Caco-2 (cell line): Measurements from ENCODE around the gene CARM1. TPM values are rescaled to one million over a fixed set of nuclear protein-coding genes. Genes with fewer than 3 reads are reported as not detected.

ENCODE experiments used
- Bru-seq: library from RNA; stranded (reverse); fragments of 400-500 nt; gene quantifications from one replicate; lab custom pipeline; 2021; lab: Mats Ljungman, UMichigan
- BruChase-seq, 2 experiments: library from RNA; stranded (reverse); fragments of 400-500 nt; gene quantifications; one replicate each; lab custom pipeline; 2021; lab: Mats Ljungman, UMichigan
- BruUV-seq: library from RNA; stranded (reverse); fragments of 400-500 nt; replicated peaks from 2 replicates; lab custom pipeline; 2021; lab: Mats Ljungman, UMichigan
- CTCF ChIA-PET: fragments of 300-600 bp; sonication (Branson Sonifier 250); formaldehyde crosslinking; loops from one replicate; lab custom pipeline; 2022; ENCODE audit warnings: antibody characterized with exemption; lab: Charles Lee
- POLR2A ChIA-PET: fragments of 300-600 bp; sonication (Branson Sonifier 250); formaldehyde crosslinking; loops from one replicate; lab custom pipeline; 2022; ENCODE audit warnings: antibody characterized with exemption; lab: Charles Lee
- DNase-seq, 2 experiments: peaks; one replicate each; pipeline versions ENCODE4 v3.0.0 to v3.0.0-alpha.2; 2020 to 2022
- H3K27me3 ChIP-seq: replicated peaks from 2 replicates; pipeline ENCODE4 v1.6.0; 2011; ENCODE audit warnings: low read length; ENCODE audit not compliant: control insufficient read depth, insufficient read depth
- H3K36me3 ChIP-seq: 2 replicates; pipeline ENCODE4 v1.5.1; 2011; ENCODE audit warnings: low read length; ENCODE audit not compliant: control insufficient read depth, insufficient read depth
- H3K4me1 ChIP-seq: fragments of 250-450 bp; sonication (Bioruptor Pico); 2 replicates; pipeline ENCODE4 v1.5.1; 2020; ENCODE audit warnings: mild to moderate bottlenecking
- H3K4me3 ChIP-seq: 2 replicates; pipeline ENCODE4 v1.5.1; 2011; ENCODE audit warnings: low read depth, mild to moderate bottlenecking, control low read depth, low read length
- H3K9me3 ChIP-seq: fragments of 250-450 bp; sonication (Bioruptor Pico); 2 replicates; pipeline ENCODE4 v1.5.1; 2020; ENCODE audit warnings: mild to moderate bottlenecking, moderate library complexity
- H3K27ac Mint-ChIP-seq: one replicate; pipeline ENCODE4 v1.8.0; 2022; ENCODE audit warnings: mixed read lengths; ENCODE audit not compliant: unreplicated experiment
- H3K27me3 Mint-ChIP-seq: one replicate; pipeline ENCODE4 v1.8.0; 2022; ENCODE audit warnings: mixed read lengths; ENCODE audit not compliant: insufficient read depth, unreplicated experiment
- H3K36me3 Mint-ChIP-seq: one replicate; pipeline ENCODE4 v1.8.0; 2022; ENCODE audit warnings: mild to moderate bottlenecking, mixed read lengths; ENCODE audit not compliant: insufficient read depth, unreplicated experiment
- H3K4me1 Mint-ChIP-seq: one replicate; pipeline ENCODE4 v1.8.0; 2022; ENCODE audit warnings: low read depth, mixed read lengths; ENCODE audit not compliant: unreplicated experiment
- H3K4me3 Mint-ChIP-seq: one replicate; pipeline ENCODE4 v1.8.0; 2022; ENCODE audit warnings: mild to moderate bottlenecking, moderate library complexity, mixed read lengths; ENCODE audit not compliant: unreplicated experiment
- H3K9me3 Mint-ChIP-seq: one replicate; pipeline ENCODE4 v1.8.0; 2022; ENCODE audit warnings: mixed read lengths; ENCODE audit not compliant: unreplicated experiment
- intact Hi-C: fragments of 100-400 bp; cut with micrococcal nuclease; formaldehyde crosslinking; loops from one replicate; pipeline ENCODE4 v1.10.0; 2022; ENCODE audit not compliant: unreplicated experiment
- long read RNA-seq: library from polyadenylated mRNA; stranded (forward); transcript quantifications from one replicate; pipeline ENCODE4 v2.0.0, GENCODE V29; 2022
- total RNA-seq: library from RNA; stranded (reverse); gene quantifications from 2 replicates; pipeline ENCODE4 v1.2.3, GENCODE V29; 2022
- TF ChIP-seq, protein P1 (sequence below), 2 experiments: fragments of 200-600 bp in 1 of 2; IDR thresholded peaks; 1 replicate in 1 of 2; 2 replicates in 1 of 2; pipeline versions ENCODE4 v1.5.1 to v1.8.0; 2011 to 2022; ENCODE audit warnings: antibody characterized with exemption in 1 of 2, control low read depth in 1 of 2, inconsistent platforms in 1 of 2, low read depth in 1 of 2, low read length in 1 of 2, mild to moderate bottlenecking in 1 of 2, moderate library complexity in 1 of 2; ENCODE audit not compliant: insufficient read depth in 1 of 2, severe bottlenecking in 1 of 2, unreplicated experiment in 1 of 2

Gene CARM1
- 97.9 and 98.4 TPM in 2 replicates for total RNA-seq
- Bru-seq, nascent RNA = percentile 66 among the genes with signal in this experiment
- BruChase-seq, experiment 1, labeled RNA remaining after a 2-hour chase = percentile 67 among the genes with signal in this experiment
- percentile 77 among the genes with signal in this experiment for BruChase-seq, experiment 2, labeled RNA remaining after a 6-hour chase
- long read RNA-seq, transcript CARM1-202 (15 exons, 2,722 nt) = major isoform, 138 of 255 reads
- long read RNA-seq, transcript CARM1-201 (16 exons, 3,330 nt) = minor isoform, 67 of 255 reads
- long read RNA-seq, partial matches to known transcripts = 11 of 255 reads
- long read RNA-seq, other reads (novel, unspliced or antisense) = 39 of 255 reads

DNA sequence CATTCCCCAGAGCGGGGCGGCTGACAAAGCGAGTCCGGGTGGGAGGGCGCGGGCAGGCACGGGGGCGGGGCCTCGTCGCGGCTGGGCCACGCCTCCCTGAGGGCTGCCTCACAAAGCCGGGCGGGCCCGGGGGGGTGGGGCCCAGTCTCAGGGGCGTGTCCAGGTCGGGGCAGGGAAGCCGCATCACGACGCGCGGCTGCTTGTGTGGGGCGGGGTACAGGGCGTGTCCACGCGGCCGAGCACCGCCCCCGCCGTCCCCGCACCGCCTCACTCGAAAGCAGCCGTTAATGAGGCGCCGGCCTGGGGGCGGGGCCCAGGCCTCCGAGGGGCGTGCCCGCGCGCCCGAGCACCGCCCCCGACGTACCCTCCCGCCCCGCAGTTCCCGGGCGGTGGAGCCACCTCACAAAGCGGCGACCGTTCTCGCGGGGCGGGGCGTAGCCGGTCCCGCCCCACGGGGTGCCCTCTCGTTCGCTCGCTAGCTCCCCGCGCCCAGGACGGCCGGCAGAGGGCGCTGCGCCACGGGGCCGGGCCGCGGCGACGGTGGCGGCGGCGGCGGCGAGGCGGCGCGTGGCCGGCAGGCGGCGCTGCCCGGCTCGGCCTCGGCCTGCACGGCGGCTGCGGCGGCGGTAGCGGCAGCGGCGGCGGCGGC lies at the start of gene CARM1:
CARM1 (plus strand) TSS at position 599 of the 649 bp plus-strand sequence. CDS start 150 bp downstream, outside the sequence.
- ChIA-PET POLR2A (interaction anchor here (0.6 to 1.0 kb wide), 2 partner anchors 35 to 57 kb away, joined by 3 to 4 read pairs; partner anchors contain the start of gene TMED1), CTCF (interaction anchor here (0.5 to 1.4 kb wide), 12 partner anchors 13 to 165 kb away, joined by 3 to 10 read pairs (median 3); partner anchors contain the start of genes DNM2 and TMED1)
- Mint-ChIP-seq H3K4me1 (no peaks in the 10 kb centered on the region), H3K27me3 (no peaks in the 10 kb centered on the region), H3K36me3 (peaks cover 27% of the 10 kb centered on the region), H3K9me3 (no peaks in the 10 kb centered on the region), H3K27ac (peak within 1 kb of the TSS; percentile 88), H3K4me3 (peak within 1 kb of the TSS; percentile 92)
- H3K4me3 ChIP-seq = peak within 1 kb of the TSS; percentile 70
- H3K27me3 ChIP-seq = no peaks in the 10 kb centered on the region
- H3K4me1 ChIP-seq = peaks cover 22% of the 10 kb centered on the region
- H3K36me3 ChIP-seq = no peaks in the 10 kb centered on the region
- intact Hi-C loops = loop anchor here (1.0 kb wide), 1 partner anchor 35 kb away; the partner anchor contains the start of gene TMED1
- peak; percentile 98 to 99 for DNase-seq
- BruUV-seq = no TSS peak
- no peaks in the 10 kb centered on the region for H3K9me3 ChIP-seq
- TF ChIP-seq, protein P1, sequence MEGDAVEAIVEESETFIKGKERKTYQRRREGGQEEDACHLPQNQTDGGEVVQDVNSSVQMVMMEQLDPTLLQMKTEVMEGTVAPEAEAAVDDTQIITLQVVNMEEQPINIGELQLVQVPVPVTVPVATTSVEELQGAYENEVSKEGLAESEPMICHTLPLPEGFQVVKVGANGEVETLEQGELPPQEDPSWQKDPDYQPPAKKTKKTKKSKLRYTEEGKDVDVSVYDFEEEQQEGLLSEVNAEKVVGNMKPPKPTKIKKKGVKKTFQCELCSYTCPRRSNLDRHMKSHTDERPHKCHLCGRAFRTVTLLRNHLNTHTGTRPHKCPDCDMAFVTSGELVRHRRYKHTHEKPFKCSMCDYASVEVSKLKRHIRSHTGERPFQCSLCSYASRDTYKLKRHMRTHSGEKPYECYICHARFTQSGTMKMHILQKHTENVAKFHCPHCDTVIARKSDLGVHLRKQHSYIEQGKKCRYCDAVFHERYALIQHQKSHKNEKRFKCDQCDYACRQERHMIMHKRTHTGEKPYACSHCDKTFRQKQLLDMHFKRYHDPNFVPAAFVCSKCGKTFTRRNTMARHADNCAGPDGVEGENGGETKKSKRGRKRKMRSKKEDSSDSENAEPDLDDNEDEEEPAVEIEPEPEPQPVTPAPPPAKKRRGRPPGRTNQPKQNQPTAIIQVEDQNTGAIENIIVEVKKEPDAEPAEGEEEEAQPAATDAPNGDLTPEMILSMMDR (IDR thresholded peaks at IDR 0.05; ENCODE audit: insufficient read depth in 1 of 2, low read depth in 1 of 2, low read length in 1 of 2, severe bottlenecking in 1 of 2, unreplicated experiment in 1 of 2) = peak; percentile 32 to 51

DNA sequence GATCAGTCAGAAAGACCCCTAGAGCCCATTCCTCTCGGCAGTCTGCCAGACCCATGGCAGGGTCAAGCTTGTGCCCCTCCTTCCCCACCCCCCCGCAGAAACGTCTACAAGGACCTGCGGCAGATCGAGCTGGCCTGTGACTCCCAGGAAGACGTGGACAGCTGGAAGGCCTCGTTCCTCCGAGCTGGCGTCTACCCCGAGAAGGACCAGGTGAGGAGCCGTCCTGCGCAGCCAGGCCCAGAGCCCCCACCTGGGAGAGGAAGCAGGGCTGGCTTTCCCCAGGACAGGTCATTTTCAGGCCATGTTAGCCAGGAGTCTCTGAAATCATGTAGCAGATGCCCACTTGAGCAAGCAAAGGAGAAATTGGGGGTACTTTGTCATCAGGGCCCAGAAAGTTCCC lies 47.7 kb upstream of the CARM1 start:
- TF ChIP-seq, protein P1 (IDR thresholded peaks at IDR 0.05; ENCODE audit: insufficient read depth in 1 of 2, low read depth in 1 of 2, low read length in 1 of 2, severe bottlenecking in 1 of 2, unreplicated experiment in 1 of 2) = no peak
- CTCF ChIA-PET = no interaction called here
- Histone ChIP-seq H3K4me3 (no peak overlapping the region), H3K9me3 (no peaks in the 10 kb centered on the region), H3K4me1 (no peaks in the 10 kb centered on the region), H3K27me3 (no peaks in the 10 kb centered on the region), H3K36me3 (peaks cover 2% of the 10 kb centered on the region; the same call in 1 of the 2 replicates)
- Mint-ChIP-seq H3K4me3 (no peak overlapping the region), H3K27ac (no peak overlapping the region), H3K4me1 (no peaks in the 10 kb centered on the region), H3K27me3 (no peaks in the 10 kb centered on the region), H3K36me3 (peaks cover 63% of the 10 kb centered on the region), H3K9me3 (no peaks in the 10 kb centered on the region)
- POLR2A ChIA-PET = no interaction called here
- no peak for DNase-seq
- BruUV-seq = no TSS peak
- intact Hi-C loops = no loop called here

DNA sequence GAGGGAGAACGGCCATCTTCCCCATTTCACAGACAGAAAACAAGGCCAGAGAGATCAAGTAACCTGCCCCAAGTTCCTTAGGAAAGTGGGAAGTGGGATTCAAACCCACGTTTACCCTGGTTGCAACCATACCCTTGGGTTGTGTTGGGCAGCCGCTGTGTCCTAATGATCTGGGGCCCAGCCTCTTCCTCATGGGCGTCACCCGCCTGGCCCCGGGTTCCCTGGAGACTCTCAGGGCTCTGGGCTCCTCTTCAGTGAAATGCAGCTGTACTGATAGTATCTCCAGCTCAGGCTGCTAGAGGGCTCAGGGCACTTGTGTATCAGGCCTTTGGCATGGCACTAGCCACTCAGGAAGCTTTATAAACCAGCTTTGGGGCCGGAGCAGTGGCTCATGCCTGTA lies 45.1 kb upstream of the CARM1 start:
- no TSS peak for BruUV-seq
- Histone ChIP-seq H3K27me3 (no peaks in the 10 kb centered on the region), H3K4me3 (no peak overlapping the region), H3K4me1 (no peaks in the 10 kb centered on the region), H3K9me3 (no peaks in the 10 kb centered on the region), H3K36me3 (peaks cover 2% of the 10 kb centered on the region)
- H3K36me3 Mint-ChIP-seq = peaks cover 58% of the 10 kb centered on the region
- no peak for DNase-seq
- H3K4me3 Mint-ChIP-seq = no peak overlapping the region
- H3K27ac Mint-ChIP-seq = no peak overlapping the region
- POLR2A ChIA-PET = interaction anchor here (0.7 kb wide), 1 partner anchor 10 kb away, joined by 8 read pairs; the partner anchor contains the start of gene TMED1
- intact Hi-C loops = no loop called here
- H3K4me1 Mint-ChIP-seq = no peaks in the 10 kb centered on the region
- no peaks in the 10 kb centered on the region for H3K27me3 Mint-ChIP-seq
- TF ChIP-seq, protein P1 (IDR thresholded peaks at IDR 0.05; ENCODE audit: insufficient read depth in 1 of 2, low read depth in 1 of 2, low read length in 1 of 2, severe bottlenecking in 1 of 2, unreplicated experiment in 1 of 2) = no peak
- CTCF ChIA-PET = no interaction called here
- H3K9me3 Mint-ChIP-seq = no peaks in the 10 kb centered on the region
